SU-DHL-6 (cell line): ENCODE results near the gene SPPL2A.

Source experiments
- H2AFZ ChIP-seq: fragments of 200-600 bp; sonication (generic); 2 replicates; pipeline ENCODE4 v1.6.1; 2014; ENCODE audit warnings: low read depth, mild to moderate bottlenecking, moderate library complexity, mixed read lengths, antibody characterized with exemption, low read length; ENCODE audit not compliant: severe bottlenecking
- H3F3A ChIP-seq: fragments of 200-600 bp; shearing (Covaris generic); 2 replicates; pipeline ENCODE4 v1.6.0; 2016; ENCODE audit warnings: antibody characterized with exemption, mild to moderate bottlenecking; ENCODE audit not compliant: insufficient read depth
- H3K27ac ChIP-seq: fragments of 200-600 bp; sonication (generic); 2 replicates; pipeline ENCODE4 v1.5.1; 2016; ENCODE audit warnings: low read depth, mild to moderate bottlenecking, low read length, moderate library complexity, mixed read lengths
- H3K27me3 ChIP-seq: fragments of 200-600 bp; sonication (generic), shearing (Covaris generic); 2 replicates; pipeline ENCODE4 v1.6.0; 2014; ENCODE audit warnings: mild to moderate bottlenecking, low read length
- H3K36me3 ChIP-seq: fragments of 200-600 bp; sonication (generic); 2 replicates; pipeline ENCODE4 v1.6.1; 2014; ENCODE audit warnings: mild to moderate bottlenecking, low read length, mixed read lengths
- H3K4me2 ChIP-seq: fragments of 300-600, 200-600 bp; shearing (Covaris generic), sonication (generic); 2 replicates; pipeline ENCODE4 v1.6.0; 2014; ENCODE audit warnings: low read length, low read depth, mild to moderate bottlenecking; ENCODE audit not compliant: poor library complexity, severe bottlenecking
- H3K4me3 ChIP-seq: fragments of 200-600 bp; sonication (generic); 2 replicates; pipeline ENCODE4 v1.5.1; 2014; ENCODE audit warnings: antibody characterized with exemption, low read length, mild to moderate bottlenecking, mixed read lengths; ENCODE audit not compliant: insufficient read depth, poor library complexity, severe bottlenecking
- H3K79me2 ChIP-seq: fragments of 200-600 bp; sonication (generic); 2 replicates; pipeline ENCODE4 v1.6.1; 2014; ENCODE audit warnings: mild to moderate bottlenecking, low read length, moderate library complexity; ENCODE audit not compliant: insufficient read depth
- H3K9ac ChIP-seq: fragments of 200-600 bp; sonication (generic); 2 replicates; pipeline ENCODE4 v1.7.0; 2014; ENCODE audit warnings: mild to moderate bottlenecking, low read length
- H3K9me2 ChIP-seq: fragments of 200-600 bp; sonication (generic); replicated peaks from 2 replicates; pipeline ENCODE4 v1.6.1; 2014; ENCODE audit warnings: low read length; ENCODE audit not compliant: insufficient read depth
- H3K9me3 ChIP-seq: fragments of 200-600 bp; sonication (generic); 2 replicates; pipeline ENCODE4 v1.6.1; 2014; ENCODE audit warnings: low read length, mixed read lengths; ENCODE audit not compliant: insufficient read depth
- H4K20me1 ChIP-seq: fragments of 200-600 bp; sonication (generic); 2 replicates; pipeline ENCODE4 v1.6.1; 2014; ENCODE audit warnings: low read depth, mild to moderate bottlenecking, antibody characterized with exemption, low read length, moderate library complexity, mixed read lengths
- EZH2phosphoT487 ChIP-seq: fragments of 200-600 bp; sonication (generic), shearing (Covaris generic); conservative IDR thresholded peaks from 2 replicates; pipeline ENCODE4 v1.6.1; 2018; ENCODE audit warnings: mild to moderate bottlenecking, antibody characterized with exemption, low read length, moderate library complexity, mixed read lengths
- TF ChIP-seq, protein P1 (sequence below): fragments of 200-600 bp; sonication (generic); IDR thresholded peaks from one replicate; pipeline ENCODE4 v1.5.1; 2017; ENCODE audit warnings: antibody characterized with exemption, mild to moderate bottlenecking, low read length, moderate library complexity; ENCODE audit not compliant: insufficient read depth, poor library complexity, severe bottlenecking

SPPL2A gene

DNA sequence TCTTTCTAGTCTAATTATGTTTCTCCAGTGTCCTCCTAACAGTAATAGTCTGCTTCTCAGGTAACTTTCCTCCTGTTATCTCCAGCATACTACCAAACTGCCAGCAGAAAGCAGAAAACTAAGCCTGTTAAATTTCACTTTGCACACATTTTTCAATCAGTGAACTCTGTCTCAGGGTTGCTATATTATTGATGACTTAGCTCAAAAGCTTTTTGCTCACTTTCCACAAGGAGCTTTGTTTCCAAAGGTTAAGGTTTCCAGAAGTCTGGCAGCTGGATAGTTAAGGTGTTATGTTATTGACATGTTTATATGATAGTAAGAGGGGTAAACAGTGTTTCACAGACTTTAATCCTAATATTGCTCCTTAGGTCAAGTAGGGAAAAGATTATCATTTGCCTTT lies 84.0 kb downstream of the SPPL2A start:
- no peak for TF ChIP-seq EZH2phosphoT487
- TF ChIP-seq, protein P1, sequence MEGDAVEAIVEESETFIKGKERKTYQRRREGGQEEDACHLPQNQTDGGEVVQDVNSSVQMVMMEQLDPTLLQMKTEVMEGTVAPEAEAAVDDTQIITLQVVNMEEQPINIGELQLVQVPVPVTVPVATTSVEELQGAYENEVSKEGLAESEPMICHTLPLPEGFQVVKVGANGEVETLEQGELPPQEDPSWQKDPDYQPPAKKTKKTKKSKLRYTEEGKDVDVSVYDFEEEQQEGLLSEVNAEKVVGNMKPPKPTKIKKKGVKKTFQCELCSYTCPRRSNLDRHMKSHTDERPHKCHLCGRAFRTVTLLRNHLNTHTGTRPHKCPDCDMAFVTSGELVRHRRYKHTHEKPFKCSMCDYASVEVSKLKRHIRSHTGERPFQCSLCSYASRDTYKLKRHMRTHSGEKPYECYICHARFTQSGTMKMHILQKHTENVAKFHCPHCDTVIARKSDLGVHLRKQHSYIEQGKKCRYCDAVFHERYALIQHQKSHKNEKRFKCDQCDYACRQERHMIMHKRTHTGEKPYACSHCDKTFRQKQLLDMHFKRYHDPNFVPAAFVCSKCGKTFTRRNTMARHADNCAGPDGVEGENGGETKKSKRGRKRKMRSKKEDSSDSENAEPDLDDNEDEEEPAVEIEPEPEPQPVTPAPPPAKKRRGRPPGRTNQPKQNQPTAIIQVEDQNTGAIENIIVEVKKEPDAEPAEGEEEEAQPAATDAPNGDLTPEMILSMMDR: no peak
- H3K9me3 ChIP-seq: no peaks in the 10 kb centered on the region
- H3K27me3 ChIP-seq: no peaks in the 10 kb centered on the region
- H3K36me3 ChIP-seq: 0 out of 2 replicates have a peak, but pooled peaks cover 2% of the 10 kb centered on the region
- no peak overlapping the region for H3K9ac ChIP-seq
- no peak overlapping the region for H2AFZ ChIP-seq
- H3K79me2 ChIP-seq: peaks cover 99% of the 10 kb centered on the region
- no peak overlapping the region for H3K4me3 ChIP-seq
- 0 out of 2 replicates have a peak, but pooled peaks cover 12% of the 10 kb centered on the region for H4K20me1 ChIP-seq
- H3K27ac ChIP-seq: no peak overlapping the region
- no peak overlapping the region for H3K4me2 ChIP-seq
- peaks cover 5% of the 10 kb centered on the region; the same call in 1 of the 2 replicates for H3F3A ChIP-seq
- H3K9me2 ChIP-seq: no peaks in the 10 kb centered on the region

DNA sequence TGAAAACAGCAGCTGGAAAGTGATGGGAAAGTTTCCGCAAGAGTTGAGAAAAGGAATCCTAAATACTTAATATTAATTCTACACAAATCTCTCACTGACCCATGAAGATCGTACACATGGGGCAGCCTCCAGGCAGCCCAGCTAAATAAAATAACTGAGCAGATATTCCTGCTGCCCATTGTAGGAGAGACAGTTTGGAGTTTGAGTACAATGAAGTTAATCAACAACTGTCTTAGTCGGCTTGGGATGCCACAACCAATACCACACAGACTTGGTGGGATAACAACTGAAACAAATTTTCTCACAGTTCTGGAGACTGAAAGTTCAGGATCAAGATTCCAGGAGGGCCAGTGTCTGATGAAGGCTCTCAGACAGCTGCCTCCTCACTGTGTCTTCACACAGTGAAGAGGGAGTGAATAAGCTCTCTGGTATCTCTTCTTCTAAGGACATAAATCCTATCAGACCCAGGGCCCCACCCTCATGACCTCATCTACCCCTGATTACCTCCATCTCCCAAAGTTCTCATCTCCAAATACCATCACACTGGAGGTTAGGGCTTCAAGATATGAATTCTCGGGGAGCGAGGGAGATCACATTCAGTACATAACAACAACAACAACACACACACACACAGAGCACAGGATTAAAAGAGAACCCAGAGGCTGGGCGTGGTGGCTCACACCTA lies 88.6 kb downstream of the SPPL2A start:
- H3K27ac ChIP-seq: no peak overlapping the region
- no peaks in the 10 kb centered on the region for H3K9me2 ChIP-seq
- H3K4me2 ChIP-seq: no peak overlapping the region
- H3K79me2 ChIP-seq: peaks cover 96% of the 10 kb centered on the region
- H3F3A ChIP-seq: peaks cover 13% of the 10 kb centered on the region
- H3K9ac ChIP-seq: no peak overlapping the region
- no peaks in the 10 kb centered on the region for H3K9me3 ChIP-seq
- peaks cover 4% of the 10 kb centered on the region; the same call in 1 of the 2 replicates for H3K36me3 ChIP-seq
- TF ChIP-seq EZH2phosphoT487: no peak
- TF ChIP-seq, protein P1: no peak
- no peaks in the 10 kb centered on the region for H3K27me3 ChIP-seq
- H4K20me1 ChIP-seq: peaks cover 8% of the 10 kb centered on the region; the same call in 1 of the 2 replicates
- H3K4me3 ChIP-seq: no peak overlapping the region
- no peak overlapping the region for H2AFZ ChIP-seq

DNA sequence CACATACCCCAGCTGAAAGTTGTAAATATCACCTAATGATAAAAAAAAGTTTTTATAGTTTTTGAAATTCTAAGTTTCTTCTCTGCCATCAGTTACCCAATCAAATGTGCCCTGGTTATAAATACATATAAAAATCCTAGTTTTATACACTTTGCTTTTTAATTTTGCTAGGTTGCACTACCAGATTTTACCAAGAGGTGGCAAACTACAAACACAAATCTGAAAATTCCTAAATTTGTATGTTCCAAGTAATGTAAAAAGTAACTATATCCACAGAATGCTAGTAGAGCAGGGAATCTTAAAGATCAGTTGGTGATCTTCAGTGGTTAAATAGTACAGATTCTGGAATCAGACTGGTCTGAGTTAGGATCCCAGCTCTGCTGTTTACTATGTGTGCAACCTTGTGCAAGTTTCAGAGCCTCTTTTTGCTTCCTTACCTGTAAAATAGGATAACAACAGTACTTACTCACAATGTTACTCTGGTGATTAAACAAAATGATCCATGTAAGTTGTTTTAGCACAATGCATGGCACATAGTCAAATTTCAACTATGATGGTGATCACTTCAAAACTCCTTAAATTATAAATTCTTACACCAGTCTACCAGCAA lies 89.9 kb downstream of the SPPL2A start:
- Histone ChIP-seq H3K27ac (no peak overlapping the region), H4K20me1 (peaks cover 10% of the 10 kb centered on the region), H3F3A (peaks cover 13% of the 10 kb centered on the region), H2AFZ (no peak overlapping the region), H3K79me2 (peaks cover 96% of the 10 kb centered on the region), H3K4me2 (no peak overlapping the region), H3K9me3 (no peaks in the 10 kb centered on the region), H3K9me2 (no peaks in the 10 kb centered on the region), H3K9ac (no peak overlapping the region), H3K36me3 (peaks cover 4% of the 10 kb centered on the region; the same call in 1 of the 2 replicates), H3K4me3 (no peak overlapping the region), H3K27me3 (no peaks in the 10 kb centered on the region)
- TF ChIP-seq, protein P1: peak; percentile 78
- TF ChIP-seq EZH2phosphoT487: no peak
